SU-DHL-6 (cell line): ENCODE data around the gene TDG.

Experiments used
- EZH2phosphoT487 ChIP-seq: fragments of 200-600 bp; sonication (generic), shearing (Covaris generic); conservative IDR thresholded peaks from 2 replicates; pipeline ENCODE4 v1.6.1; 2018; ENCODE audit warnings: mild to moderate bottlenecking, antibody characterized with exemption, low read length, moderate library complexity, mixed read lengths
- TF ChIP-seq, protein P1 (sequence below): fragments of 200-600 bp; sonication (generic); IDR thresholded peaks from one replicate; pipeline ENCODE4 v1.5.1; 2017; ENCODE audit warnings: antibody characterized with exemption, mild to moderate bottlenecking, low read length, moderate library complexity; ENCODE audit not compliant: insufficient read depth, poor library complexity, severe bottlenecking

DNA sequence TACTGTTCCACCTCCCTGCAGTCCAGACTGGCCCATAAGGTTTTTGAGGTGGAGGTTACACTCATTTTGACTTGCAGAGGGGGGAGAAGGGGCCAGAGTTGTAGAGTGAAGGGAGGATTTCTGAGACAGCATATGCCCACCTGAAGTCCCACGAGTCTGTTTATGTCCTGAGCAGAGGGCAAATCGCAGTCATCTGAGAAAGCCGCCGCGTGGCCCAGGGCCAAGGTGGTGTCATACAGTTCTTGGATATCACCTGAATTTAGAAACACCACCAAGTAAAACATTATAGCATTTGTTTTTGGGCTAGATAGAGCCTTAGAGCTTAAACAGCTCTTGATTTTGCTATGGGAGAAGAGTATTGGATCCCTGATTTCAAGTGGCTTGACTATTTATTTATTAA lies 30.9 kb downstream of the TDG start:
- TF ChIP-seq, protein P1, sequence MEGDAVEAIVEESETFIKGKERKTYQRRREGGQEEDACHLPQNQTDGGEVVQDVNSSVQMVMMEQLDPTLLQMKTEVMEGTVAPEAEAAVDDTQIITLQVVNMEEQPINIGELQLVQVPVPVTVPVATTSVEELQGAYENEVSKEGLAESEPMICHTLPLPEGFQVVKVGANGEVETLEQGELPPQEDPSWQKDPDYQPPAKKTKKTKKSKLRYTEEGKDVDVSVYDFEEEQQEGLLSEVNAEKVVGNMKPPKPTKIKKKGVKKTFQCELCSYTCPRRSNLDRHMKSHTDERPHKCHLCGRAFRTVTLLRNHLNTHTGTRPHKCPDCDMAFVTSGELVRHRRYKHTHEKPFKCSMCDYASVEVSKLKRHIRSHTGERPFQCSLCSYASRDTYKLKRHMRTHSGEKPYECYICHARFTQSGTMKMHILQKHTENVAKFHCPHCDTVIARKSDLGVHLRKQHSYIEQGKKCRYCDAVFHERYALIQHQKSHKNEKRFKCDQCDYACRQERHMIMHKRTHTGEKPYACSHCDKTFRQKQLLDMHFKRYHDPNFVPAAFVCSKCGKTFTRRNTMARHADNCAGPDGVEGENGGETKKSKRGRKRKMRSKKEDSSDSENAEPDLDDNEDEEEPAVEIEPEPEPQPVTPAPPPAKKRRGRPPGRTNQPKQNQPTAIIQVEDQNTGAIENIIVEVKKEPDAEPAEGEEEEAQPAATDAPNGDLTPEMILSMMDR: no peak
- TF ChIP-seq EZH2phosphoT487: no peak
